ENCODE measurements around the gene RFFL.

- TF ChIP-seq CTCF (IDR thresholded peaks at IDR 0.05; ENCODE audit: low read length) (no peak), EZH2 (IDR thresholded peaks at IDR 0.05; ENCODE audit: borderline replicate concordance, low read length) (no peak)
Observed at GRCh38 chr17:35076874-35077273, 13.4 kb upstream of the RFFL start.
